Measurements from ENCODE around the gene SPEF1. TPM values are rescaled to one million over a fixed set of nuclear protein-coding genes. Genes with fewer than 3 reads are reported as not detected.
A peak's percentile ranks its signal among the peaks of the same experiment; 100 is the strongest.

Gene SPEF1
- total RNA-seq, 4 donors from 2014 or later = 0.14 TPM; not detected in 3

GRCh38 chr20:3753501-3754275 is 27.6 kb downstream of the SPEF1 start:
- intact Hi-C loops (cut with DNase I; ENCODE audit: low total_unique reads) = no loop called here

GRCh38 chr20:3753098-3753497 is 28.1 kb downstream of the SPEF1 start:
- TF ChIP-seq POLR2AphosphoS5 (IDR thresholded peaks at IDR 0.05) (no peak), EP300 (IDR thresholded peaks at IDR 0.05; ENCODE audit: low read depth) (no peak), POLR2A (IDR thresholded peaks at IDR 0.05) (no peak), CTCF (IDR thresholded peaks at IDR 0.05) (peak; percentile 67 to 78 (median 73))
- intact Hi-C loops (cut with DNase I; ENCODE audit: low total_unique reads) (no loop called here), in situ Hi-C loops (cut with MboI; ENCODE audit: low pct_ligation_motif_present in 1 of 4, low pct_unique_long_range_greater_than_20kb in 1 of 4, low sequenced_read_pairs in 3 of 4) (no loop called here)
- no peaks in the 10 kb centered on the region for H3K36me3 ChIP-seq
- DNase-seq = peak; percentile 69
- H3K4me1 ChIP-seq = peaks cover 2 to 20% (median 10%) of the 10 kb centered on the region in 4 donors
- no peak overlapping the region for H3K27ac ChIP-seq
- no peak overlapping the region for H3K4me3 ChIP-seq
- H3K9me3 ChIP-seq = no peaks in the 10 kb centered on the region
- 34 to 48% methylated on average over 4 of the region's 4 CpGs for WGBS, 2 donors (ENCODE audit: low coverage in 1 of 2)
- H3K27me3 ChIP-seq = peaks cover 16% of the 10 kb centered on the region

More at GRCh38 chr20:3753501-3754275, 27.6 kb downstream of the SPEF1 start:
- no peak for TF ChIP-seq POLR2A (IDR thresholded peaks at IDR 0.05)
- no peak for TF ChIP-seq EP300 (IDR thresholded peaks at IDR 0.05; ENCODE audit: low read depth)
- TF ChIP-seq CTCF (IDR thresholded peaks at IDR 0.05) = no peak
- no peak for TF ChIP-seq POLR2AphosphoS5 (IDR thresholded peaks at IDR 0.05)
- Histone ChIP-seq H3K27me3 (peaks cover 16% of the 10 kb centered on the region), H3K4me1 (peaks cover 2 to 20% (median 10%) of the 10 kb centered on the region in 4 donors), H3K4me3 (no peak overlapping the region), H3K36me3 (no peaks in the 10 kb centered on the region), H3K27ac (no peak overlapping the region), H3K9me3 (no peaks in the 10 kb centered on the region)
- no peak for DNase-seq
- in situ Hi-C loops (cut with MboI; ENCODE audit: low pct_ligation_motif_present in 1 of 4, low pct_unique_long_range_greater_than_20kb in 1 of 4, low sequenced_read_pairs in 3 of 4) = no loop called here
- WGBS, 2 donors (ENCODE audit: low coverage in 1 of 2) = 90% methylated on average over 20 of the region's 26 CpGs; no CpG with 5 or more reads in 1 of the 2 donors

- Histone ChIP-seq H3K9me3 (no peaks in the 10 kb centered on the region), H3K4me3 (peak overlapping the region in 3 of 4 donors; percentile 12 to 47 (median 36)), H3K36me3 (no peaks in the 10 kb centered on the region), H3K27ac (peak overlapping the region in 1 of 4 donors; percentile 34), H3K4me1 (peaks cover 2 to 20% (median 10%) of the 10 kb centered on the region in 4 donors), H3K27me3 (peaks cover 16% of the 10 kb centered on the region)
- no peak for TF ChIP-seq EP300 (IDR thresholded peaks at IDR 0.05; ENCODE audit: low read depth)
- TF ChIP-seq CTCF (IDR thresholded peaks at IDR 0.05) = no peak
- no peak for TF ChIP-seq POLR2AphosphoS5 (IDR thresholded peaks at IDR 0.05)
- no peak for TF ChIP-seq POLR2A (IDR thresholded peaks at IDR 0.05)
- in situ Hi-C loops (cut with MboI; ENCODE audit: low pct_ligation_motif_present in 1 of 4, low pct_unique_long_range_greater_than_20kb in 1 of 4, low sequenced_read_pairs in 3 of 4) = no loop called here
- intact Hi-C loops (cut with DNase I; ENCODE audit: low total_unique reads) = no loop called here
- 37% methylated on average over 13 of the region's 13 CpGs; no CpG with 5 or more reads in 1 of the 2 donors for WGBS, 2 donors (ENCODE audit: low coverage in 1 of 2)
- DNase-seq = no peak
These were observed 28.9 kb downstream of the SPEF1 start for GRCh38 chr20:3752386-3752759.

- WGBS, 2 donors (ENCODE audit: low coverage in 1 of 2) = 45% methylated on average over 95 of the region's 95 CpGs; no CpG with 5 or more reads in 1 of the 2 donors
- Histone ChIP-seq H3K4me1 (peaks cover 2 to 20% (median 10%) of the 10 kb centered on the region in 4 donors), H3K4me3 (peak overlapping the region in 3 of 4 donors; percentile 12 to 47 (median 36)), H3K9me3 (no peaks in the 10 kb centered on the region), H3K27ac (peak overlapping the region in 1 of 4 donors; percentile 7), H3K27me3 (peaks cover 16% of the 10 kb centered on the region), H3K36me3 (no peaks in the 10 kb centered on the region)
- DNase-seq = peak; percentile 68
- in situ Hi-C loops (cut with MboI; ENCODE audit: low pct_ligation_motif_present in 1 of 4, low pct_unique_long_range_greater_than_20kb in 1 of 4, low sequenced_read_pairs in 3 of 4) (no loop called here), intact Hi-C loops (cut with DNase I; ENCODE audit: low total_unique reads) (no loop called here)
- TF ChIP-seq POLR2A (IDR thresholded peaks at IDR 0.05) (no peak), CTCF (IDR thresholded peaks at IDR 0.05) (no peak), EP300 (IDR thresholded peaks at IDR 0.05; ENCODE audit: low read depth) (no peak), POLR2AphosphoS5 (IDR thresholded peaks at IDR 0.05) (no peak)
These were observed 29.4 kb downstream of the SPEF1 start for GRCh38 chr20:3751675-3752385.
